ENCODE data around the gene SMIM27. TPM values are rescaled to one million over a fixed set of nuclear protein-coding genes. Genes with fewer than 3 reads are reported as not detected.

Gene SMIM27, protein sequence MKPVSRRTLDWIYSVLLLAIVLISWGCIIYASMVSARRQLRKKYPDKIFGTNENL
- 6.0 TPM for total RNA-seq

GRCh38 chr9:32552172-32552872, at the start of gene SMIM27, which contains the start of gene TOPORS:
Gene SMIM27, plus strand, starts transcription at chr9:32552327. Its CDS starts 108 bp downstream, at chr9:32552435.
Gene TOPORS, minus strand, starts transcription at chr9:32552586. Its CDS starts 150 bp downstream, at chr9:32552436.

GRCh38 chr9:32526041-32526706, 26.0 kb upstream of the SMIM27 start, which contains the start of gene RIGI:
Gene RIGI, minus strand, starts transcription at chr9:32526196. Its CDS starts 30 bp downstream, at chr9:32526166.

DNA sequence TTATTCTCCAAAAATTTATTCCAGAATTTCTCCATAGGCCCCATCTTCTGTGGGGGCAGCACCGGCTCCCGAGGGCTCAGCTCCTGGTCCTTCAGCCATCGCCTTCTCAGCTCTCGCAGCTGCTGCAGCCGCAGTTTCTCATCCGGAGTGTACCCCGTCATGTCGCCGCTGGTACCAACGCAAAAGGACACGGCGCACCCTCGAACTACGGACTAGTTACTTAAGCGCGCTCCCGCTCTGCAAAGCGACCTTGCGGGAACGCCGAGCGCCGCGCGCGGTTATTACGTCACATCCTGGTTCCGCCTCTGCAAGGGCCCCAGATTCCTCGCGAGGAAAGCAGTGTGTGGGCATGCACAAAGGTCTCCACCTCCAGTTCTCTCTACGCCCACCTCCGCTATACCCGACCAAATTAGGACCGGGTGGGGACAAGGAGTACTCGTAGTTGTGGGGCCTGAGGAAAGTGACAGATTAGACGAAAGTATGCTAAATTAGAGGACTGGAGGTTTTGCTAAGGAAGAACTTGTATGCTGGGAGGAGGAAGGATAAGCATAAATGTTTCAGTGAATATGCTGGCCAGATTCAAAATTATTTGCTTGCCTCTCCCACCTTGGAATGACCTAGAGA, 20.9 kb downstream of the SMIM27 start, which contains the start of gene NDUFB6:
Gene NDUFB6, minus strand, starts transcription at position 260 of the 624 bp plus-strand sequence. Its CDS starts 99 bp downstream, at position 161.

Other genes starting within 250 kb of the SMIM27 start
- 14.3 TPM for gene ACO1, start 167.7 kb upstream of the SMIM27 start, total RNA-seq
- gene RIGI, start 26.1 kb upstream of the SMIM27 start, total RNA-seq = 8.5 TPM
- 39.4 TPM for gene TOPORS, start 259 bp downstream of the SMIM27 start, total RNA-seq
- 57.0 TPM for gene NDUFB6, start 20.8 kb downstream of the SMIM27 start, total RNA-seq
- under 0.01 TPM for gene TAF1L, start 83.3 kb downstream of the SMIM27 start, total RNA-seq
- 9.0 TPM for gene TMEM215, start 231.2 kb downstream of the SMIM27 start, total RNA-seq

Measured in diencephalon (tissue), 1 donor.